ENCODE measurements around the gene PAIP2.
"Not testable (repeated sequence)": the region's sequence is repeated elsewhere in the genome, so short reads cannot be mapped to it uniquely, and the experiment has no call there.

PAIP2 gene, protein sequence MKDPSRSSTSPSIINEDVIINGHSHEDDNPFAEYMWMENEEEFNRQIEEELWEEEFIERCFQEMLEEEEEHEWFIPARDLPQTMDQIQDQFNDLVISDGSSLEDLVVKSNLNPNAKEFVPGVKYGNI

DNA sequence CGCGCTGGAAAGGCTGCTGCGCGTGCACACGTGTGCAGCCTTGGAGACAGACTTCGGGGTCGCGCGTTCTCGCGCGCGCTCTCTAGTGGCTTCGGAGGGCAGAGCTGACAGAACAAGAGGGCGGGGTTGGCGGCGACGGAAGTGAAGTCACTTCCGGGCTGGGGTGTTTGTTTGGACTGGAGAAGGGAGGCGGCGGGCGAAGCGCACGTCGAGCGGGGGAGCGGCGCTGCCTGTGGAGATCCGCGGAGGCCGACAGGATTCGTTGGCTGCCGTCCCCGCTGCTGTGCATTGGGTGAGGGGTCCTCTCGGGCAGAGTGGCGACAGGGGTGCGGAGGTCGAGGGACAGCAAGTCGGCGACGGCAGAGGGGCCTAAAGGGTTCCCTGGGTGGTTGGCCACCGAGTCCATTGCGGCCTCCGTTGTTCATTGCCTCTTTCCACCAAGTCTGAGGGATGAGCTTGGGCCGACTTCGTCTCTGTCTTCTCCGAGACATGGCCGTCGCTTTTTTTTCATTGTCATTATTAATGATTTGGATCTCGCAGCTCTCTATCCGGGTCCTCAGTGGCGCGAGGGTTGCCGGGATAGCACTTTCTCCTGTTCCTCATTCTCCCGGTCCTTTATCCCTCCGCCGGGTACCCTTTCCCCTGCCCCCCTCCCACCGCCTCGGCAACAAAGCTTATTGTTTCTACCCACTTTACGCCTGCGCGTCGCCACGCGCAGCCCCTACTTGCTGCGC is at the start of gene PAIP2:
PAIP2 (plus strand) TSS at position 166 of the 734 bp plus-strand sequence. CDS start 21,931 bp downstream, outside the sequence.
- peak; percentile 96 for DNase-seq

DNA sequence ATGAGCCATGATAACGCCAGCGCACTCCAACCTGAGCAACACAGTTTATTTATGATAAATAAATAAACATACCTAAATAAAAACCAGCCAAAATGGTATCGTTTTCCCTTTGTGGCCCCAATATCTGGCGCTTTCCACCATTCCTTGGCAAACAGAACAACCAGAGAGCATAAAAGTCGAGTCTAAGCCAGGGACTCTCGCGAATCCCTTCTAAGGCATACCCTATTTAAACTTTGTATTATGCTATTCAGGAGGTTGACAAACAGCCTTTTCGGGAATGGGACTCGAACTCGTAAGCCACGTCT is 48.5 kb upstream of the PAIP2 start:
- DNase-seq = no peak

DNA sequence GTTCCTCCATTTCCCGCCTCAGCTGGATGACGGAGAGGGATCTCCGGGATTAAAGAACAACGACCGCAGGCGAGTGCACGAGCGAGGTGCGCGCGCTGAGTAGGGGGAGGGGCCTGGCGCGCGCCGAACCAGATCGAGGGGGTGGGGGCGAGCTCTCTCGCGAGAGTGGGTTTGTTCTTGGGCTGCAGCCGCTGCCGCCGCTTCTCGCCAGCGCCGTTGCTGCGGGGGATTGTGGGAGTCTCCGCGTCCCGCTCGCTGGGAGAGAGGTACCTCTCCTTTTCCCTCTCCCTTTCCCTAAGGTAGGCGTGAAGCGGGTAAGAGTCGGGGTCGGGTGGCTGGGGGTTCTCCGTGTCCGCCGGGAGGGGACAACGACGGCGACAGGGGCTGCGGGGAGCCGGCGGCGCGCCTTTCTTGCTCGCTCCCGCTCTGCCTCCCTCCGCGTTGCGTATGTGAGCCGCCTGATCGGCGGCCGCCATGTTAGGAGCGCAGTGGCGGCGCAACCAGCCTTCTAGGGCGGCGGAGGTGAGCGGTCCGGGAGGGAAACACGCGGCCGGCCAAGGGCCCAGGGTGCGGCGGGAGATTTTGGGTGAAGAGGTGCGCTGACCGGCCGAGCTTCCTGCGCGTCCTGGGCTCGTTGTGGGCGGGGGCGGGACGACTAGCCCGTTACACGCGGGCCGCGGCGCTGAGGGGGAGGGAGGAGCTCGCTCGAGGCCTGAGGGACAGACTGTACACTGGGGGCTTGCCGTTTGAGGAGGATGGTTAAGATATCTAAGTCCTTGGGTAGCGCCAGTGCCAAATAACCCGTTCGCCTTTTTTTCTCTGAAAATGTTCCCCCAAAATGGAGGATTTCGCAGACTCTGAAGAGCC is 47.9 kb upstream of the PAIP2 start, which contains the start of gene MATR3:
MATR3 (plus strand) TSS at position 234 of the 867 bp plus-strand sequence. CDS start 13,676 bp downstream, outside the sequence.
- DNase-seq = peak; percentile 89

DNA sequence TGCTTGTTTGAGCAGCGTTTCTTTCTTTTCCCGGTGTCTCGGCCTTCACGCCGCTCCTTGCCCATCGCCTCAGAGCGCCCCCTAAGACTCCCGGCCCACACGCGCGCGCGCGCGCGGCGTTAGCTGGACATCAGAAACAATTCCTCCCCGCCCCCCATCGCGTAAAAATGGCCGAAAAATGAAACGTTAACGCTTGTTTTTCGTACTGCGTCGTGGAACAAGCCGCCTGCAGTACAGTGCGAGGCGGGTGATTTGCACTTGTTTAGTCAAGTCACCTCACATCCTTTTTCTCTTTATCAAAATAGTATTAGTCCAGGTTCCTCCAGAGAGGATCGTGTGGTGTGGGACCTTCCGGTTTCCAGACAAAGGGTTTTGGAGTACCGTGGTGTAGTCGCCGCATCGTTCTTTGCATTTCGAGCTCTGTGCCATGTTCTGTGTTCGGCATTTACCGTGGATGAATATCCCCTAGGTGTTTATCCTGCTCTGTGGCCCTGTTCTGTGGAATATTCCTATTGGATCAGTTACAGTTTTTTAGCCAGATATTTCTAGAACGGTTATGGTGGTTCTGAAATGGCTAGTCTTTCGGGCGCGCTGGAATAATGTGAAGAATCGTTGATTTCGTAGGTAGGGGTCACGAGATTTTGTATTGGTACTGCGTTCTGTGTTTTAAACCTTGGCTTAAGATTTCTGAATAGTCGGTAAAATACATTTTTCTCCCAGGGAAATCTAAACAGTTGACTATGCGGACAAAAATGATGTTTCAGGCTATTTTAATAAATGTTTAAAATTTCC is 47.1 kb upstream of the PAIP2 start:
- peak; percentile 43 for DNase-seq

DNA sequence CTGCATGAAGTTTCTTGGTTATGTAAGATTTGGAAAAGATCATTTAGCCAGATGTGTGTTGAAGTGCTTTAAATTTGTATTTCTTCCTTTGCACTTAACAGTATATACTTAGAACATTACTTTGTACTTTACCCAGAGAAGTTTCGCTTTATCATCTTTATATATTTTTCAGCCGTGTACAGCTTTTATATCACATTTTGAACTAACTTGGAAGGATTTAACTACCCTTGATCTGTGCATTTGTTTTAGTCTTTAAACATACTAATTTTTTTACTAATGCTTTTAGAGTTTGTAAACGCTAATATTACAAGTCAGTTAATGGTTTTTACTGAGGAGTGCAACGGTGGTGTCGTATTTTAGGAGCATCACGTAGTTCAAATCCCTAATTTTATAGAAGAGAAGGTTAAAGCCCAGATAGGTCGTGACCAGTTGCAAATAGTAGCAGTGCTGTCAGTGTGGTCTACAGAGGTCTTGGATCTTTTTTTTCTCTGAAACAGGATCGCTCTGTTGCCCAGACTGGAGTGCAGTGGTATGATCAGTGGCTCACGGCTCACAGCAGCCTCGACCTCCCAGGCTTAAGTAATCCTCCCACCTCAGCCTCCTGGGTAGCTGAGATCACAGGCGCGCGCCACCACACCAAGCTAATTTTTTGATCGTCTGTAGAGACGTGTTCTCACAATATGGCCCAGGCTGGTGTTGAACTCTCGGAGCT is 46.2 kb upstream of the PAIP2 start:
- no peak for DNase-seq

DNA sequence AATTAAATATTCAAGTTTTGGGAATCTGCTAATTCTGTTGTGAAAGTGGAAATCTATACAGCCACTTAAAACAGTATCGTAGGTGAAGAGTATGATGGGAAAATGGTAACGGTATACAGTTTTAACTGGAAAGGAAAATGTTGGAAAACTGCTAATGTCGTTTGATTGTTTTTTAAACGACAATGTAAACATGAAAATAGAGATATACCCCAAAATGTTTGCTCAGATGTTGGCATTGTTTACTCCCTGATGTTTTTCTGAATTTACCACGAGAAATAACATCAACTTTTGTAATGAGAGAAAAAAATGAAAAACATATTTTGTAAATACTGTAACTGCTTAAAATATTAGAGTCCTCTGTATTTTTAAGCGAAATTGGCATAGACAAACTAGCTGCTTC is 45.5 kb upstream of the PAIP2 start:
- no peak for DNase-seq

DNA sequence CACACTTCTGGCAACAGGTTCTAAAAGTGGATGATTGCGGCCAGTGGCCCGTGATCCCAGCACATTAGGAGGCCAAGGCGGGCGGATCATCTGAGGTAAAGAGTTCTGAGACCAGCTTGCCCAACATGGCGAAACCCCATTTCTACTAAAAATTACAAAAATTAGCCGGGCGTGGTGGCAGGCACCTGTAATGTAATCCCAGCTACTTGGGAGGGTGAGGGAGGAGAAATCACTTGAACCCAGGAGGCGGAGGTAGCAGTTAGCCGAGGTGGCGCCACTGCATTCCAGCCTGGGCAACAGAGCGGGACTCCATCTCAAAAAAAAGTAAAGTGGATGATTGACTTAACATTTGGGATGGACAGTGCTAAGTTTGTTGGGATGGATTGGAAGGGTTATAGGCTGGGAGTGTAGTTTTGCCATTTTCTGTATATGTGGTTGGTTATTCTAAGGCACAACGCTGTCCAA is 44.8 kb upstream of the PAIP2 start:
- DNase-seq = no peak

DNA sequence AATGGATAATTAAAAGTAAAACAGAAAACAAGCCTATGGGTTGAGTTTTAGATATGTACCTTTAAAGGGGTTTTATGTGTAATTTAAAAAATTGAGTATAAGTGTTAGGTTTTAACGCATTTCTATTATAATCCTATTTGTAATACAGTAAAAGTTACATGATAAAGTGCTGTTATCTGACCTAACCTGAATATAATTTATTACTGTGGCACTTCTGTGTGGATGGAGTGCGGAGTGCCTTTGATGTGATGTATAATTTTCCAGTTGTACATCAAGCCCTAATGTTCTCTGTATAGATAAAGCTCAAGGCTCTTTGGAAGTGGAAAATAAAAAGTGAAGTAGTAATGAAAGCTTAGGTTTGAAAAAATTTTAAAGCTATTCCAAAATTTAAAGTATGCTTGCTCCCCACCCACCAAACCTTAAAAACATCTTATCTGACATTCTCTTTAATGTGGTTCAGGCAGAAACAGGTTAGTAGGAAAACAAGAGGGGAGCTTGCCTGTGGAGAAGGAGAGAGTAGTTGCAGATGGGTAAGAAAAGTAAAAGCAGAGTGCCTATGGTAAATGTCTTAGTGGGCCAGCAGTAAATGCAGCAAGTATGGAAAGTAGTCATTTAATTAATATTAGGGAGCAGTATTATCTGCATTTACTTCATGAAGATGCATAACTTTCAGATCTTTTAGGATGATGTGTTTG is 44.1 kb upstream of the PAIP2 start:
- no peak for DNase-seq

DNA sequence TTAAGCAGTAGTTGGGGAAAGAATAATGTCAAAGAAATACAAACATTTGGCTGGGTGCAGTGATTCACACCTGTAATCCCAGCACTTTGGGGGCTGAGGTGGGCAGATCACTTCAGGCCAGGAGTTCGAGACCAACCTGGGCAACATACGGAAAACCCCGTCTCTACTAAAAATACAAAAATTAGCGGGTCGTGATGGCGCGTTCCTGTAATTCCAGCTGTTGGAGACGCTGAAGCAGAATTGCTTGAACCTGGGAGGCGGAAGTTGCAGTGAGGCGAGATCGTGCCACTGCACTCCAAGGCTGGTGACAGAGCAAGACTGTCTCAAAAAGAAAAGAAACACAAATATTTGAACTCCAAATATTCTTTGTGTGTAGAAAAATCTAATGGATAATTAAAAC is 43.4 kb upstream of the PAIP2 start:
- no peak for DNase-seq

DNA sequence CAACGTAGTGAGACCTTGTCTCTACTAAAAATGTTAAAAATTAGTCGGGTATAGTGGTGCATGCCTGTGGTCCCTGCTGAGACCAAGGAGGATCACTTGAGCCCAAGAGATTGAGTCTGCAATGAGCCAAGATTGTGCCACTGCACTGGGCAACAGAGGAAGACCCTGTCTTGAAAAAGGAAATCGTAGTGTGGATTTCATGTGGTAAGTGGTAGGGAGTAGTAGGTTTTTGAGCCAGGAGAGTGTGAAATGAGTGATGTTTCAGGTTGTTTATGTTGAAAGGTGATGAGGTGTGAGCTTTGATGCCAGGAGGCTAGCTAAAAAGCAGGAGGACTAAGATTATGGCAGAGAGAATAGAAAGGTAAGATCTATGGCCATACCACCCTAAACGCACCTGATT is 42.2 kb upstream of the PAIP2 start:
- no peak for DNase-seq

DNA sequence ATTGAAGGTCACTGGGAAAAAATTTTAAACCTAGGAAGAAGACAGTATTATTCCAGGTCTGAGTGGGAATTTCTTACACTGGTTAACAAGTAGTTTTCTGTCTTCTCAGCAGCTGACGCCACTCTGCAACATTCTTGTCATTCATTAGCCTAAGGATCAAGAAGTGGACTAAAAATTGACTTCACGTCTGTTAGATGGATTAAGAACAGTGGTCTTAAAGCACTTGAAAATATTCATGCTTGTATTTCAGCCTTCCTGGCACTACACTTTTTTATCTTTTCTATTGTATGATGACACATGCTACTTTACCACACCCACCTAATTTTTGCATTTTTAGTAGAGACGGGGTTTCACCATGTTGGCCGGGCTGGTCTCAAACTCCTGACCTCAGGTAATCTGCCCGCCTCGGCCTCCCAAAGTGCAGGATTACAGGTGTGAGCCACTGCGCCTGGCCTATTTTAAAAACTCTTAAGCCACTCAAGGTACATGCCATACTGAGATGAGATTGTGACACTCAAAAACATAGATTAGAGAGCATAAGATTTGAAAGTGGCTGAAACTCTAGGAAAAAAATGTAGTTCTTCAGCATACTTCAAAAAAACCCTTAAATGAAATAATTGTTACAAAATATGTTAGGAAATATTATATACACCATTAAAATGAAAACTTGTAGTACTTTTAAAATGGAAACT is 39.7 kb upstream of the PAIP2 start:
- no peak for DNase-seq

DNA sequence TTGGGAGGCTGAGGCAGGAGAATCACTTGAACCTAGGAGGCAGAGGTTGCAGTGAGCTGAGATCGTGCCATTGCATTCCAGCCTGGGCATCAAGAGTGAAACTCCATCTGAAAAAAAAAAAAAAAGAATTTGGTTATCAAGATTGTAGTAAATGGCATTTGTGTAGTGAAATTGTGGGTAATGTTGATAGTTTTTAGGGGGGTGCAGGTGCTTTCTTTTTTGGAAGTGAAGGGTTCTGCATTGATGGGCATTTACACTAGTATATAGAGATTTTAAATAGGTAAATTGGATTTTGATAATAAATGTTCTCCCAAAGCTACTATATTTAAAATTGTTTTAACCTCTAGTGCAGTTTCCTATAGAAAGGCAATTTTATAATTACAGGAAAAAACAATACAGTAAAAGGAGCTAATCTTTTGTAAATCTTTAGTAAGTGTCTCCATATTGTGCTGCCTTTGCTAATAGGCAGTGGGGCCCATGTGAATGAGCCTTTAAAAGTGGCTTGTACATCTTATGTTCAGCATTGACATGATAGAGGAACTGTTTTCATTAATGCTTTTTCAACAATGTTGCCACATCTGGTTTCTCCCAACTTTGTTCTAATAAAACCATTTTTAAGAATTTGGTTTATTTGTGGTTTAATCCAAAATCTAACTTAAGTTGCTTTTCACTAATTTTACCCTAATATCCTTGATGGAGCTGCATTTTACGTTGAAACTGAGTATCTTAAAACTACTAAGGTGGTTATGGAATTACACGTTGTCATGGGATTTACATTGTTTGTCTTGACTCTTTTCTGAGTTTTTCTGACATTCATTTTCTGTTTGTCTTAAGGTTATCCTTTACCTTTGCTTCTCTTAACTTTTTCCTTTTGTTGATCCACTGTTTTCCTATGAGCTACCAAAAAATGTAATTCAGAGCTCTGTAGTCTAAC is 37.0 kb upstream of the PAIP2 start:
- no peak for DNase-seq

DNA sequence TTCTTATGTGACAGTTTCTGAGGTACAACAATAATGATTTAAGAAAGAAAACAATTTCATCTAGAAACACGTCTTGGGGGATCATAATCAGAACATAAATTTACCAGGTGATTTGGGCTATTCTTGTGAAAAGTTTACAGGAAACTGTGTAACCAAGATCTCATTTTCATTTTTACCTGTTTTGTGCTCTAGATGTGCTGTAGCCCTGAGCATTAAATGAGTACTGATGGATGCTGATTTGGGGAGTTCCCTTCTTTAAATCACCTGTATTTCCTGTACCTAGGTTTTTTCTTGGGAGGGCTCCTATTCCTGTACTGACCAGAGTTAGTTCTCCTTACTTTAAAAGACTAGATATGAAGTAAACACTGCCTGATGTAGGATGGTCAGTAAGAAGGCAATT is 35.5 kb upstream of the PAIP2 start:
- no peak for DNase-seq

DNA sequence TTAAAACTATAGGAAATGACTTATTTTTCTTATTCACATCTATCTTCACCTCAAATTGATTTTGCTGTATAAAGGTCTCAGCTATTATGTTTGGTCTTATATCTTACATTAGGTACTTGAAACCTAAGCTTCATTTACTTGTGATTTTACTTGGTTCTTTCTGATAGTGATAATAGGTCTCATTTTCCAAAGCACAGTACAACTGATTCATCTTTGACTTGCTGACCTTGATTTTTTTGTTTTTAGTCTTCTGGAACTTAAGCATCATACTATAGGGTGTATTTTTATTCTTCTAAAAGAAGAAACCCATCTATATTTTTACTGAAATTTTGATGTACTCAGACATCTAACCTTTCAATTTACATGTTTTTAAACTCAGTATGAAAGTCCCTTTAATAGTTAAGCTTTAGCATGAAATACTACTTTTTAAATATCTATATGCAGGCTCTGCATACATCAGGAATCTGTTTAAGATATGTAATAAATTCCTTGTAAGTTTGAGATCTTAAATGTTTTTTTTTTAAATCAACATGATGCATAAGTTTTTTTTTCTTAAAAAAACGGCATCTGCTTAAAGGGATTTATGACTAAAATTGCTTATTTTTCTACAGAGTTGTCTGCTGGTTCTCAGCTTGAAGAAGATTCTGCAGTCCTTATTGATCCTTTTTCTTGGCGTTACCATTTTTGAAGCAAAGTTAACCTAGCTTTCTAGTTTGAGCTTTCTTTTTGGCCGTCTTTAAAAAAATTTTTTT is 34.9 kb upstream of the PAIP2 start:
- DNase-seq = no peak

DNA sequence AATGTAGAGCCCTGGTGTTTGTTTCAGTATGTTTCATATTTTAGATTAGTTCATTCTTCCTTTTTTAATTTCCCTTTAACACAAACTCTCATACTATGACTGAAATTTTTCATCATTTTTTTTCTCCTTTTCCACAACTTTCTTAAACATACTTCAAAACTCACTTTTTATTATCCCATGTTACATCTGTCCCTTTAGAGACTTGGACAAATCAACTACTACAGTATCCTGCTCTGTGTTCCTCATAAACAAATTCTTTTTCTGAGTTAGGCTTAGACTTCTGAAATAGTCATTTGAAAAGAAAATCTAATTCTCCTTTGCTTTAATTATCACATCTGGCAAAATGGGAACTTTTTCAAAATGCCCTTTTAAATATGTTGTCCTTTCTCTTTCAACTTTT is 32.9 kb upstream of the PAIP2 start:
- DNase-seq = no peak

DNA sequence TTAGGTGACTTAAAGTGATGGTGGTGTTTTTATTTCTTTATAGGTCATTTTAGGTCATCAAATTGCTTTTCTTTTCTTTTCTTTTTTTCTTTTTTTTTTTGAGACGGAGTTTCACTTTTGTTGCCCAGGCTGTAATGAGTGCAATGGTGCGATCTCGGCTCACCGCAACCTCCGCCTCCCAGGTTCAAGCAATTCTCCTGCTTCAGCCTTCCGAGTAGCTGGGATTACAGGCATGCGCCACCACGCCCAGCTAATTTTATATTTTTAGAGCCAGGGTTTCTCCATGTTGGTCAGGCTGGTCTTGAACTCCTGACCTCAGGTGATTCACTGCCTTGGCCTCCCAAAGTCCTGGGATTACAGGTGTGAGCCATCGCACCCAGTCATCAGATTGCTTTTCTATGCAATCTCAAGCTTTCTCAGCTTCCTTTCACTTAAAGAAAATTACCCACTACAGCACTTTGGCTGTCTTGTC is 30.9 kb upstream of the PAIP2 start:
- not testable (repeated sequence) for DNase-seq

DNA sequence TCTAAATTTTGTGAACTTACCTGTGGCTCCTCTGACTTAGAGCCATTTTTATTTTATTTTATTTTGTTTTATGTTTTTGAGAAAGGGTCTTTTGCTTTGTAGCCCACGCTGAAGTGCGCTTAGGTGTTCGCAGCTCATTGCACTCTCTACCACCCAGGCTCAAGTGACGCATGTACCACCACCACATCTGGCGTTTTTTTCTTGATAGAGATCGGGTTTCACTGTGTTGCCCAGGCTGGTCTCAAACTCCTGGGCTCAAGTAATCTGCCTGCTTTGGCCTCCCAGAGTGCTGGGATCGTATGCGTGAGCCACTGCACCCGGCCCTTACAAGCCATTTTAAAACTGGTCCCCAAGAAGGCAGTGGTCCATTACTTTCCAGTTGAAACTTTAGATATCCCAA is 29.6 kb upstream of the PAIP2 start:
- no peak for DNase-seq

DNA sequence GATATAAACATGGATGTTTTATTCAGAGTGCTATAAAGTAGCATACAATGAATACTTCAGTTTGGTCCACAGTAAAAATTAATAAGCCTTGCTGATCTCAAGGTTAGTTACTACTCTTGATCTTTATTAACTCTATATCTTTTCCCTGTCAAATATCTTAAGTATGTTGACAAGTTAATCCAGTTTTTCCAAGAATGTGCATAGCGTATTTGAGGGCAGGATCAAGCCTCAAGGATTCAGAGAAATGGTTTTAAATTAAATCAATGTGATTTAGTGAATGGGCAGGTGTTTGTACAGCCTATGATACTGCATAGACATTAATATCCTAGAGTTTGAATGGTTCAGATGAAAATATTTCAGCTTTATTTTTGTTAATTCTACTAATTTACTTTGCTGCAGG is 27.4 kb upstream of the PAIP2 start:
- DNase-seq = no peak

DNA sequence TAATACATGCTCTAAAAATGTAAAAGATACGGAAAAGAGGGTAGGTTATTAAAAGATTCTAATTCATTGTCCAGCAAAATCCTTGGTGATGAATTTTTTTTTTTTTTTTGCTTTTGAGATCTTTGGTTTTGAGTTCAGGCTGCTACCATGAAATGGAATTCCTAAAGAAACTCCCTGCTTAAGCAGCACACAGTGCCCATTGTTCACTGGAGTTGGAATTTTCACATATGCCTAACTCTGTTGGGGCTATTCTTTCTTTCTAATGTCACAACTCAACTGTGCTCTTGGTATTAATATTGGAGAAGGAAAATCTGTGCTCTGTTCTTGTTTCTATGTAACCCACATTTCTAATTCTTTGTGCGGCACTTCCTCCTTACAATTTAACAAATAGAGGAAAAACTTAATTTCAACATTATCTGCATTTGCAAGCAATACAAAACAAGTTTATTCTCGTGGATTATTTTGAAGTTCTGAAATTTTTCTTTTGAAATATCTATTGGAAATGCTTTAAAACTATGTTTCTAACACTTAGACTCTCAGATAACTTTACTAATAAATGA is 26.5 kb upstream of the PAIP2 start:
- DNase-seq = no peak
